HG03378 (cell line): Measurements from ENCODE around the gene STX18.

Experiments
- ATAC-seq: cut with Tn5 transposase; IDR thresholded peaks from one replicate; pipeline ENCODE4 v1.9.1; 2021; ENCODE audit warnings: mild to moderate bottlenecking, moderate library complexity; ENCODE audit not compliant: unreplicated experiment

Gene STX18

DNA sequence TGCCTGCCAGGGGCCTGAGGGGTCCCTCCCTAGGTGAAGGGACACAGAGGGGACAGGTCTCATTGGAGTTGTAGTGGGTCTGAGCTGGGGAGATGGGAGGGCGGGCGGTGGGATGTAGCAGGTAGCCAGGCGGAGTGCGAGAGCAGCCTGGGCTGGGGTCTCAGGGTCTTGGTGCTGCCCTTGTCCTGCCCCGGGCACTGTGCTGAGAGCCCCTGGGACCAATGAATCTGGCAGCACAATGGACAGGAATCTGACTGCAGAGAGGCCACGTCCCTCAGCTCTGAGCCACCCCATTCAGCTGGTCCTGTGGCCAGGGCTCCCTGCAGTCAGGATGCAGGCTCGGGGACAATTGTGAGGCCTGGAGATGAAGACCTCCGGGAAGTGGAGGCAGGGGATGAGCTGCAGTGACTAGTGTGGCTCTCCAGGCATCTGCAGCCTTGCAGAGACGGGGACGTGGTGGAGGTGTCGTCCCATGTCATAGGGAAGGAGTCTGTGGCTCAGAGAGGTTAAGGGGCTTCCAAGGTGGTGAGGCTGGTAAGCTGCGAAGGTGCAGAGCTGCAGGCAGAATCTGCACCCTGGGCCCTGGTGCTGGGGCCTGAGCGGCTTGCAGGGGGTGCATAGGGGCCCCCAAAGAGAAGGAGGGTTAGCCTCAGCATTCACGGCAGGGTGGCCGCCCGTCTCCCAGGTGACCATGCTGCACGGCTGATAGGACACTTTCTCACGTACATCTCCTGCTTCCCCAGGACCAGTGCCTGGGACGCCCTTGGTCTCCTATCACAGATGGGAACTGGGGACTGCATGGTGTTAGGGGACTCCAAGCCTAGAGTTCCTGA lies 134.3 kb downstream of the STX18 start:
- ATAC-seq = no peak

- no peak for ATAC-seq
Observed at GRCh38 chr4:4406455-4407298, 135.2 kb downstream of the STX18 start.

GRCh38 chr4:4405358-4405962 lies 136.4 kb downstream of the STX18 start:
- no peak for ATAC-seq

- ATAC-seq = no peak
Observed at GRCh38 chr4:4402966-4403365, 138.9 kb downstream of the STX18 start.

DNA sequence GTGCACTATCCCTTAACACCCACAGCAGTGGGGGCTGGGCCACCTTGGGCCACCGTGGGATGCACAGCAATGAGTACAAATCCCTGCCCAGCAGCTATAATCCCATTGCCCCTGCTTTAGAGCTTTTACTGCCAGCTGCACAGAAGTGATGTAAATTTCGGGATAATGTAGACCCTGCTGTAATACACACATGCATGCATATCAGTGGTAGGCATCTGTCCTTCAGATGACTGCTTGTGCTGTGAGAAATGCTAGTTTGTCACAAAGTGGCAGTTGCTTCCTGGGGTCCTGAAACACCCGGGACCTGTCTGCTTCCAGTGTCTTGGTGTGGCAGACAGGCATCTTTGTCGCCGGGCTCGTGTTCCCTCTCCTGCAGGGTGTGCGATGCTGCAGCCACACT lies 140.8 kb downstream of the STX18 start:
- ATAC-seq = no peak

DNA sequence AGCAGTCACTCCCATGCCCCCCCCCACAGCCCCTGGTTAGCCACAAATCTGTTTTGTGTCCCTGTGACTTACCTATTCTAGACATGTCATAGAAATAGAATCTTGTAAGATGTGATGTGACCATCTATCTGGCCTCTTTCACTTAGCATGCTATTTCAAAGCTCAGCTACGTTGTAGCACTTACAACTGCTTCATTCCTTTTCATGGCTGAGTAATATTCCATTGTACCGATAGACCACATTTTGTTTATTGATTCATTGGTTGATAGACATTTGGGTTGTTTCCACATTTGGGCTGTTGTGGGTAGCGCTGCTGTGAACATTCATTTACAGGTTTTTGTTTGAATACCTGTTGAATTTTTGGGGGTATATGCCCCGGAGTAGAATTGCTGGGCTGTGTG lies 143.4 kb downstream of the STX18 start:
- no peak for ATAC-seq

- no peak for ATAC-seq
Observed at GRCh38 chr4:4397441-4397819, 144.4 kb downstream of the STX18 start.

DNA sequence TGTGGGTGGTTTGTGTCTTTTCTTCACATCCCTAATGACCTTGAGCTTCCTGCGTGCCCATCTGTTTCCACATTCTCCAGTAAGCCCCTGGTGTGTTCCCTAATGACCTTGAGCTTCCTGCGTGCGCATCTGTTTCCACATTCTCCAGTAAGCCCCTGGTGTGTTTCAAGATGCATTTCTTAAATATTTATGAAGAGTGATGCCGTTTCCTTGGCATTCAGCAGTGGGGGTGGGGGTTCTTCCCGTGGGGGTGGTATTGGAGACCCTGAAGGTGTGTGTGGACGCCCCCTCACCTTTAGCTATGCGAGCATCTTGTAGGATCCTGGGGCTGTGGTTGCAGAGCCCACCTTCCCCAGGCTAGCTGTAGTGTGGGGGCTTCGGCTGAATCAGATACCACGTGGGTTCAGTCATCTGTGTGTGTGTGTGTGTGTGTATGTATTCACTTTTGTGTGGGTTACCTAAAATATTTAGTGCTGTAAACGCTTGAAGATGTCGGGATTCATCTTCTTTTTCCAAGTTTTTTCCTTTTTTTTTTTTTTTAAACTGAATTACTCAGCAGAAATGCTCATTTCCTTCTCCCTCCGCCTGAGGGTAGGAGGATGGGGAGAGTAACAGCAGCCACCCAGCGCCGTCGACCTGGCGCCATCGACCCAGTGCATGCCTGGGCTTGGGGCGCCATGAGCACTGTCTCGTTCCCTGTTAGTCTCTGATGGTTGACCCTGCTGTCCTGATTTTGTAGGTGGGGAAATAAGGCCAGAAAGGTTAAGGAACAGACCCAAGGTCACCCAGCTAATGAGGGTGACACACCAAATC lies 145.0 kb downstream of the STX18 start:
- no peak for ATAC-seq

DNA sequence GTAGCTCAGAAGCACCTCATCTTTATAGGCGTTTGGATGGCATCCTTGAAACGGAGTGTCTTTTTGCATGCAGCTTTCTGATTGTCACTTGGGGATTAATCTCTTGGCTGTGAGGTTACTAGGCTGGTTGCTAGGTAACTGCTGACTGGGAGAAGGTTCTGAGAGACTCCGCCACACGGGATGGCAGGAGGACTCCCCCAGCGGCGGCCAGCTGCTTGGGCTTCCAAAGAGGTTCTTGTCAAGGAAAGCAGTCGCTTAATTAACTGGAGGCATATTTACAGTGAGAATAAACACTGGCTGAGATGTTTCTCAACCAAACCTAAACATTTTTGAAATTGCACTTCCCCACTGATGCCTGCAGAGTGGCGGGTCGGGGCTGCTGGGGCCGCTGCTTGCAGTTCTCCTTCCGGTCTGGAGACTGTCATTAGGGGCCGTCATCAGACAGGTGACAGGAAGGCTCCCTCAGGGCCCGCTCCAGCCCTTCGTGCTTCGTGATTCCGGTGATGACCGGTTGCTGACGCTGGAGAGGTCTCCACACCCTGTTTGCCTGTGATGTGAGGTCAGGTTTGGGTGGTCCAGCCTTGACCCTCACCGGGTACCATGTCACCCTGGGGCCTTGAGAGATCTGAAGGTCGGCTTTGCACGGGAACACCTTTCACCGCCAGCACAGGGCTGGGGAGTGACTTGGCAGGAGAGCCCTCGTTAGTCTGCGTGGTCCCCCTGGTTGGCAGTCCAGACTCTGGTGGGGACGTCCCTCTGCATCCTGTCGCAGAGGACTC lies 145.8 kb downstream of the STX18 start:
- ATAC-seq = no peak

DNA sequence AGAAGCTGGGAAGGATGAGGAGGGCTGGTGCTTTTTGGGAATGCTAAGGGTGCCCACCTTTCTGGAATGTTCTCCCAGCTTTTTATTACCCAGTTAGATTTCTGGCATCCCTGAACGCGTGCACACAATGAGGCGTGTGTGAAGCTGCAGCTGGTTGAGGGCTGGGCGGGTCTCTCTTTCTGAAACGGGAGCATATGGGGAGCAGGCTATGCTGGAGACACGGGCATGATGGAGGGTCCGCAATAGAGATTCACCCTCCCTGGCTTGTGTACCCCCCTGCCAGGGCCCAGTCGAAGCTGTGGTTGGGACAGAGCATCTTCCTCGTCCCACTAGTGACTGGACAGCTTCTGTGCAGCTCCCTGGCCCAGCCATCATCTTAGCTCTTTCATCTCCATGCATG lies 146.5 kb downstream of the STX18 start:
- ATAC-seq = no peak

- ATAC-seq = no peak
Observed at GRCh38 chr4:4394644-4395043, 147.2 kb downstream of the STX18 start.

- no peak for ATAC-seq
Observed at GRCh38 chr4:4392501-4393183, 149.2 kb downstream of the STX18 start.

DNA sequence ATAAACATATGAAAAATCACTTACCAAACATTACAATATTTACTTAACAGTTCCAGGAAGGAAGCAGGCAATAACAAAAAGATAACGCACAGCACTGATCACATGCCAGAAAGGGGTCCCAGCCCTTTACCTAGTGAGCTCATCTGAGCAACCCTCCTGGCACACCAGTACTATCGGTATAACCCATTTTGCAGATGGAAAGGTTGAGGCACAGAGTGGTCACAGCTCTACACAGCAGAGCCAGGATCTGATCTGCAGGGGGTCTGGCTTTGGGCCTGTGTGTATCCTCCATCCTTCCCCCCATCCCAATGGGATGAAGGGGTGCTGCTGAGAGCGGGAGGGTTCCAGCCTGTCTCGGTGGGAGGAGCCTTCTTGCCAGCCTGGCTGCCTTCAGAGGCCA lies 150.0 kb downstream of the STX18 start:
- no peak for ATAC-seq

- ATAC-seq = no peak
Observed at GRCh38 chr4:4390515-4391240, 151.2 kb downstream of the STX18 start.

DNA sequence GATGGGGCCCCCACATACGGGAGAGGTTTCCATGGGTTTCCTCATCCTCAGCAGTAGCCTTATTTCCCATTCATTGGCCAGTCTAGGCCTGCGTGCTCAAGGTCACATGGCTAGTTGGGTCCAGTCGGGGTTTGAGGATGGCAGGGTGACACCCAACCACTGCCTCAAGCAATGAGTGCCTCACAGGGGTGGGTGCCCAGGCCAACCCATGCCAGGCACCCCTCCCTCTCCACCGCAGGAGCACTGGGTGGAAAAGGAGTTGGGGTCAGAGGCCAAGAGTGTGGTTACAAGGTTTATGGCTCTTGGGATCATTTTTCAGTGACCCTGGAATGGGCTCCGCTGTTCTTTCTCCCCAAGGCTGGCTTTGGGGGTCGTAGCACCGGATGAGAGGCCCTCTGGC lies 151.8 kb downstream of the STX18 start:
- no peak for ATAC-seq

GRCh38 chr4:4388836-4389575 lies 152.8 kb downstream of the STX18 start:
- ATAC-seq = no peak

DNA sequence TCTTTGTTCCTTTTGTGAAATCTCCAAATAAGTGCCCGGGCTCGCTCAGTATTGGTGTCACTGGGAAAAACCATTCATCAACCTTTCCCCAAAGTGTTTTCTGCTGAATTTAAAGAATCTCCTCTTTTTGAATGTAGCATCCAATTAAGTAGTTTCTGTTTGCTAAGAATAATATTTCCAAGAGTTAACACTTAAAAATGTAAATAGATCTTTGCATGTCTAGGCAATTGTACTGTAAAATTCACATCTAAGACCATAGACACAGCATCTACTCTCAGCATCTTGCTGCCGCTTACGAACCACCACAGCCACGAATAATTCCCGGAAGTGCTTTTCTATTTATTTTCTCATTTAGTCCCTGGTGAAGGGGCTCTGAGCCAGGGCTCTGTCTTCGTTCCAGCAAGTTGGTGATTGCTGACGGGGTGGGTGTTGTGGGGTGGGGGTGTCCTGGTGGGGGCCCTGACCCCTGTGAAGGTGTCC lies 153.5 kb downstream of the STX18 start:
- ATAC-seq = no peak
